Measurements from ENCODE around the gene SELENOK. TPM values are rescaled to one million over a fixed set of nuclear protein-coding genes. Genes with fewer than 3 reads are reported as not detected.

The SELENOK gene
- total RNA-seq, 1 donor from 2014 or later, result 23.7 TPM

DNA sequence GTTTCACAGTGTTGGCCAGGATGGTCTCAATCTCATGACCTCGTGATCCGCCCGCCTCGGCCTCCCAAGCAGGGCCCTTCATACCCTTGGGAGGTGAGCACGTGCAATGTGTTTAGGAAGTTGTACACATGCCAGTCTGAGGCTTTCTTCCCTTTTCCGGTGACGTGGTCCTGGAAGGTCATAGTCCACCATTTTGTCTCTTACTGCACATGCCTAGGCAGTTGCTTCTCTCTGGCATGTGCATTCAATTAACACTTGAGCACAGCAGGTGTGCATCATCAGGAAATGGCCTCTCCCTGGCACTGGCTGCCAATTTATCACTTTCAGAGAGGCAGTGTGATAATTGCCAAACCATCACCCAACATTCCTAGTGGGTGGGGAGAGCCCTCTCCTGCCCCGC, 21.7 kb upstream of the SELENOK start:
- FAIRE-seq (no peak), DNase-seq (ENCODE audit: low read depth) (no peak)
- TF ChIP-seq, protein P1, sequence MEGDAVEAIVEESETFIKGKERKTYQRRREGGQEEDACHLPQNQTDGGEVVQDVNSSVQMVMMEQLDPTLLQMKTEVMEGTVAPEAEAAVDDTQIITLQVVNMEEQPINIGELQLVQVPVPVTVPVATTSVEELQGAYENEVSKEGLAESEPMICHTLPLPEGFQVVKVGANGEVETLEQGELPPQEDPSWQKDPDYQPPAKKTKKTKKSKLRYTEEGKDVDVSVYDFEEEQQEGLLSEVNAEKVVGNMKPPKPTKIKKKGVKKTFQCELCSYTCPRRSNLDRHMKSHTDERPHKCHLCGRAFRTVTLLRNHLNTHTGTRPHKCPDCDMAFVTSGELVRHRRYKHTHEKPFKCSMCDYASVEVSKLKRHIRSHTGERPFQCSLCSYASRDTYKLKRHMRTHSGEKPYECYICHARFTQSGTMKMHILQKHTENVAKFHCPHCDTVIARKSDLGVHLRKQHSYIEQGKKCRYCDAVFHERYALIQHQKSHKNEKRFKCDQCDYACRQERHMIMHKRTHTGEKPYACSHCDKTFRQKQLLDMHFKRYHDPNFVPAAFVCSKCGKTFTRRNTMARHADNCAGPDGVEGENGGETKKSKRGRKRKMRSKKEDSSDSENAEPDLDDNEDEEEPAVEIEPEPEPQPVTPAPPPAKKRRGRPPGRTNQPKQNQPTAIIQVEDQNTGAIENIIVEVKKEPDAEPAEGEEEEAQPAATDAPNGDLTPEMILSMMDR (IDR thresholded peaks at IDR 0.05; ENCODE audit: insufficient read depth, low read length, severe bottlenecking), result no peak
- Histone ChIP-seq H3K27me3 (ENCODE audit: control insufficient read depth, insufficient read depth, low read length) (no peaks in the 10 kb centered on the region), H3K36me3 (ENCODE audit: control insufficient read depth, insufficient read depth, low read length) (no peaks in the 10 kb centered on the region), H3K4me3 (ENCODE audit: low read depth, low read length) (no peak overlapping the region)

DNA sequence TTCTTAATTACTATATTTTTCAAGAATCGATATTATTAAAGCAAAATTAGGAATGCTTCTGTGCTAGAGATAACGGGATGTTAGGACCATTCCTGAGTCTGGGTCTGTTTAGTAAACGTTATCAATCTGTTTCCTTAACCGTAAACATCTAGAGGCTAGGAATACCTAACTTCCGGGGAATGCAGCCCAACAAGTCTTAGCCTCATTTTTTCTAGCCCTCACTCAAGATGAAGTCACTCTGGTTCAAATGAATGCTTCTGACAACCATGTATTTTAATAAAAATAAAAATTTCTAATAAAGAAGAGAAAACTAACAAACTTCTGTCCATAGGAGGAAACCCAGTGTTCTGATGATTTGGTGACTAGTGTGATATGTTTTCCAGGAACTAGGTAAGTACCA, 11.1 kb upstream of the SELENOK start:
- H3K4me3 ChIP-seq (ENCODE audit: low read depth, low read length), result no peak overlapping the region
- FAIRE-seq (no peak), DNase-seq (ENCODE audit: low read depth) (peak; percentile 59)
- TF ChIP-seq, protein P1 (IDR thresholded peaks at IDR 0.05; ENCODE audit: insufficient read depth, low read length, severe bottlenecking), result no peak
- no peaks in the 10 kb centered on the region for H3K27me3 ChIP-seq (ENCODE audit: control insufficient read depth, insufficient read depth, low read length)
- no peaks in the 10 kb centered on the region for H3K36me3 ChIP-seq (ENCODE audit: control insufficient read depth, insufficient read depth, low read length)

DNA sequence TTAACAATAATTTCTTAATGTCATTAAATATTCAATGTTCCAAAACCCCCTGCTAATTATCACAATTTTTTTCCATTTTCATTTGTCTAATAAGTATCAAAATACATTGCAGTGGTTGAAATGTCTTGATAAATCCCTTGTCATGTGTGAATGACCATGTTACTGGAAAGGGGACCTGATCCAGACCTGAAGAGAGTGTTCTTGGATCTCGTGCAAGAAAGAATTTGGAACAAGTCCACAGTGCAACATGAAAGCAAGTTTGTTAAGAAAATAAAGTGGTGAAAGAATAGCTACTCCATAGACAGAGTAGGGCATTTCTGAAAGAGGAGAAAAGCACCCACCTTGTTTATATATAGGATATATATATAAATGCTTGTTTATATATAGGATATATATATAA, 10.4 kb upstream of the SELENOK start:
- H3K36me3 ChIP-seq (ENCODE audit: control insufficient read depth, insufficient read depth, low read length), result no peaks in the 10 kb centered on the region
- TF ChIP-seq, protein P1 (IDR thresholded peaks at IDR 0.05; ENCODE audit: insufficient read depth, low read length, severe bottlenecking), result no peak
- no peak for DNase-seq (ENCODE audit: low read depth)
- no peak overlapping the region for H3K4me3 ChIP-seq (ENCODE audit: low read depth, low read length)
- peaks cover 2% of the 10 kb centered on the region for H3K27me3 ChIP-seq (ENCODE audit: control insufficient read depth, insufficient read depth, low read length)
- FAIRE-seq, result no peak

DNA sequence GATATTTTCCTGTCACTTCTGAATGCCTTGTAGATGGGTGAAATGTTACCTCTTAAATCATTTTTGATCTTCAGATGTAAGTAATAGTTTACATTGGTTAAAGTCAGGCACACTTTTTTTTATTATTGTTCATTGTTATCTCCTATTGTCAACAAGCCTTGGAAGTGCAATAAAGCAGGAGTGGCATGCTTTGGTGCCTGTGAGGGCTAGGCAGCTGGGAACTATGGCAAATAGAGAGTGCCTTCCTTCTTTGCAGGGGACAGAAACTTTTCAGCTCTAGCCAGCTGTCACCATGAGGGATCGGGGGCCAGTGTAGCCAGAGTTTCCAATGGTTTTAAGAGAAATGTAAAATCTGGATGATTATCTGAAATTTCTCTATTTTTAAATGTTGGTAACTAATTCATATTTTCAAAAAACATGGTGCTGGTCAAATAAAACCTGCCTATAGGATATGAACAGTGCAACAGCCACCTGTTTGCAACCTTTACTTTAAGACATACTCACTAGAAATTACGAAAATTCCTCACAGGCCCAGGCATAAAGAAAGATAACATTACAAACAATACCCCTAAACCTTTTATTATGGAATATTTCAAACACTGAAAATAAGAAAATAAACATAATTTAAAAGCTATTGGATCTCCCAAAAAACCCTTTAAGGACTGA, 9.1 kb upstream of the SELENOK start:
- Histone ChIP-seq H3K36me3 (ENCODE audit: control insufficient read depth, insufficient read depth, low read length) (no peaks in the 10 kb centered on the region), H3K4me3 (ENCODE audit: low read depth, low read length) (no peak overlapping the region), H3K27me3 (ENCODE audit: control insufficient read depth, insufficient read depth, low read length) (peaks cover 2% of the 10 kb centered on the region)
- DNase-seq (ENCODE audit: low read depth) (no peak), FAIRE-seq (no peak)
- TF ChIP-seq, protein P1 (IDR thresholded peaks at IDR 0.05; ENCODE audit: insufficient read depth, low read length, severe bottlenecking), result no peak

DNA sequence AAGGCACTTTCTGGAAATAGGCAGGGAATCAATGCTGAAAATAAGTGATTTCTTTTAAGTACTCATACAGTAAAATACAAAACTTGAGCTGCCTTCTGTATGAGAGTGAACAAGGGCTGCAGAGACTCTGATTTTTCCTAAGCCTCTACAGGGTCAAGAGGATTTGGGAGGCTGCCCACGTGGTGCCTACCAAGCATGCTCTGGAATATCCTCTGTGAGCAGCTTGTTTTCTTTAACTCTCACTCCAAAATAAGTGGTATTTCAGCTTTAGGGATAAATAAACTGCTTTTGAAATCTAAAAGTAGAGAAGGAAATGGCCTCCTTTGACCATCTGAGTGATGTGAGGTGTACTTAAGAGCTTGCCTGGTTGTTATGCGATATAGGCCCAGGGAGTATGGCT, 8.1 kb upstream of the SELENOK start:
- FAIRE-seq, result no peak
- TF ChIP-seq, protein P1 (IDR thresholded peaks at IDR 0.05; ENCODE audit: insufficient read depth, low read length, severe bottlenecking), result no peak

DNA sequence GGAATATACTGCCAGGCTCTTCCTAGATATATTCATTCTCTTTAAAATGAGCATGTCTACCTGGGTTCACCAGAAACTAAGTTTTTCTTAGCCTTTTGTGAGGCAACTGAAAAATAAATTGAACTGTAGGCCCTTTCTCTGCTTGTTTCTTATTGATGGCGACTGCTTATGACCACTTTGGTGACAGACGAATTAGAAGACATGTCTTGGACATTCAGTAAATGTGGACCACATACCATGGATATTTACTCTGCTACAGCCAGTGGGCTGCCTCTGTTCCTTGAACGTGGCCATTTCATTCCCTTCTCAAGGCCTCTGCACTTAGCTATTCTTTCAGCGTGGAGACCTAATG, 603 bp upstream of the SELENOK start:
- FAIRE-seq, result no peak
- Histone ChIP-seq H3K36me3 (ENCODE audit: control insufficient read depth, insufficient read depth, low read length) (no peaks in the 10 kb centered on the region), H3K4me3 (ENCODE audit: low read depth, low read length) (peak overlapping the region; percentile 97), H3K27me3 (ENCODE audit: control insufficient read depth, insufficient read depth, low read length) (no peaks in the 10 kb centered on the region)
- no peak for DNase-seq (ENCODE audit: low read depth)
- TF ChIP-seq, protein P1 (IDR thresholded peaks at IDR 0.05; ENCODE audit: insufficient read depth, low read length, severe bottlenecking), result no peak

More for the DNA sequence above, 8.1 kb upstream of the SELENOK start:
- H3K36me3 ChIP-seq (ENCODE audit: control insufficient read depth, insufficient read depth, low read length), result no peaks in the 10 kb centered on the region
- H3K4me3 ChIP-seq (ENCODE audit: low read depth, low read length), result no peak overlapping the region
- H3K27me3 ChIP-seq (ENCODE audit: control insufficient read depth, insufficient read depth, low read length), result peaks cover 2% of the 10 kb centered on the region
- DNase-seq (ENCODE audit: low read depth), result no peak
